GM21619 (cell line): ENCODE results near the gene TRIM44.

Experiments
- ATAC-seq: cut with Tn5 transposase; IDR thresholded peaks from one replicate; pipeline ENCODE4 v1.9.1; 2021; ENCODE audit not compliant: unreplicated experiment

TRIM44 gene, protein sequence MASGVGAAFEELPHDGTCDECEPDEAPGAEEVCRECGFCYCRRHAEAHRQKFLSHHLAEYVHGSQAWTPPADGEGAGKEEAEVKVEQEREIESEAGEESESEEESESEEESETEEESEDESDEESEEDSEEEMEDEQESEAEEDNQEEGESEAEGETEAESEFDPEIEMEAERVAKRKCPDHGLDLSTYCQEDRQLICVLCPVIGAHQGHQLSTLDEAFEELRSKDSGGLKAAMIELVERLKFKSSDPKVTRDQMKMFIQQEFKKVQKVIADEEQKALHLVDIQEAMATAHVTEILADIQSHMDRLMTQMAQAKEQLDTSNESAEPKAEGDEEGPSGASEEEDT

DNA sequence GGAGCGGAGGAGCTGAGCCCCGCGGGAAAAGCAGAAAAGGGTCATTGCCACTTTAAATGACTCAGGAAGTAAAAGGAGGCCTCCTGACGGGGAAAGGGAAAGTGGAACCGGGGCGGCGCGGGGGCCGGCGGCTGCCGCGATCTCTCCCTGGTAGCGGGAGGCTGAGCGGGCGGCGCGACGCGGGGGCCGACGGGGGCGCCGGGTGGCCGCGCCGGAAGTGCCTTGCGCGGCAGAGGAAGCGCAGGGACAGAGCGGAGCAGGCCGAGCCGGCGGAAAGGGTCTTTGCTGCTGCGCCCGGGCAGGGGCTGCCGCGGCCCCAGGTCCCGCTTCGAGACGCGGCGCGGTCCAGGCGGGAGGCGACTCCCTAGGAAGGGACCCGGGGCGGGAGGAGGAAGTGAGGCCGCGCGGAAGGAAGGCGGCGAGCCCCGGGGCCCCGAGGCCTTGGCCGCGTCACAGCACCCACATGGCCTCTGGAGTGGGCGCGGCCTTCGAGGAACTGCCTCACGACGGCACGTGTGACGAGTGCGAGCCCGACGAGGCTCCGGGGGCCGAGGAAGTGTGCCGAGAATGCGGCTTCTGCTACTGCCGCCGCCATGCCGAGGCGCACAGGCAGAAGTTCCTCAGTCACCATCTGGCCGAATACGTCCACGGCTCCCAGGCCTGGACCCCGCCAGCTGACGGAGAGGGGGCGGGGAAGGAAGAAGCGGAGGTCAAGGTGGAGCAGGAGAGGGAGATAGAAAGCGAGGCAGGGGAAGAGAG lies at the start of gene TRIM44:
Gene TRIM44 (plus strand): TSS at position 127 of the 759 bp plus-strand sequence. CDS start 337 bp downstream, at position 464.
- peak; percentile 93 for ATAC-seq

DNA sequence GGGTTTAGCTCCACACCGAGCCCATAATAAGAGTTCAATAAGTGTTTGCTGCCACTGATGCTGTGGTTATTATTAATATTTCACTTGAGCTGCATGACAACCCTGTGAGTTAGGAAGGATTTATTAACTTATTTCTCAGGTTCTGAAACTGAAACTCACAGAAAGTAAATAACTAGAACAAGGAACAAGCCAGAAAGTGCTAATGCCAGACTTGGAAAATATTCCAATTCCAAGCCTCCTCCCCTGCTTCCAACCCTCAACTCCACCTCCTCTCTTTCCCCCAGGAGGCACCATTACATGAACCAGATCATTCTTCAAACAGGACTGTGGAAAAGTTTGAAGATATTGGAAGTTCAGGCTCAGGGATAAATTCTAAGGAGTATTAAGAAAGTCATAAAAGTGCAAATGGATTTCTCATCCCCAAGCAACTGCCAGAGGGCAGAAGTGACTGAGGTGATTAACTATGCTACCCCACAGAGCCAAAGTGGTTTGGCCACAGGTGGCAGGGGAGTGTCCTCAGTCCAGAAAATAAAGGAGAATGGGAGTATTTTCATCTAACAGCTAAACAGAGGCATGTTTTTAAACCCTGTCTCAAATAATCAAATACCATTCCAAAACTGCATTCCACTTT lies 47.5 kb upstream of the TRIM44 start:
- ATAC-seq, result no peak

DNA sequence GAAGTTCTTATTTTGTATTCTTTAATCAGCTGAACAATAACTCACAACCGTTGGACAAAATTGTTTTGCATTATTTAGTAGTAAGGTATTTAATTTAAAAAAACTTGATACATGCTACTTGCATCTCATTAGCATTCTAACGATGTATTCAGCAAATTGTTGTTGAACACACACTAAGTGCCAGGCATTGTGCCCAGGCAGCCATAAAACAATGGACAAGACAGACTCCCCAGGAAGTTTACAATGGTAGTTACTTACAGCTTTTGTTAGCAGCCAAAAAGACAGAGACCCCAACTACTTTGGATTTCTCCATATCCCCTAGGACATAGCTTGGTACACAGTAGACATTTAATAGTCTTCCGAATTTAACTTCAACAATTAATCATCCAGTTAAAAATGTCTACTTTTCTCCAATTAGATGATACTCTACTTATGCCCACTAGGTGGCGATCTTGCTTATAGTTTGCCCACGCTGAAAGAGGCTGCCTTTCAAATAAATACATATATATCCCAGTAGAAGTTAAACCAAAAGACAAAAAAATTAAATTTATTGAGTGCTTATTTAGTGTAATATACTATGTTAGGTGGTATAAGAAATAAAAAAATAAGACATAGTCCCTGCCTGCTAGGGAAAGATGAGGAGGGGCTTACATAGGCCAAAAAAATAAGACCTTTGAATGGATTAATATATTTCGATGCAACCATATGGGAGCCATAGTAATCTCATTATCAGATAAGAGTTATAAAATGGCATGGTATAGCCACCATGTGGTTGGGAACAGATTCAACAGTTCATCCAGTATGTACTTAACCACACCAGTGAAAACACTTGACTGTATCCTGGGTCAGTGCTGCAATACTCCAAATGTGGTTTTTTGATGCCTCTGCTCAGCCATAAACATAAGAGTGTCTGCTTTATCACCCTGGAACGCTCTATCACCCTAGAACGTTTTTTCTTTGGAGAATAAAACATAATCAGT lies 46.4 kb upstream of the TRIM44 start:
- no peak for ATAC-seq

DNA sequence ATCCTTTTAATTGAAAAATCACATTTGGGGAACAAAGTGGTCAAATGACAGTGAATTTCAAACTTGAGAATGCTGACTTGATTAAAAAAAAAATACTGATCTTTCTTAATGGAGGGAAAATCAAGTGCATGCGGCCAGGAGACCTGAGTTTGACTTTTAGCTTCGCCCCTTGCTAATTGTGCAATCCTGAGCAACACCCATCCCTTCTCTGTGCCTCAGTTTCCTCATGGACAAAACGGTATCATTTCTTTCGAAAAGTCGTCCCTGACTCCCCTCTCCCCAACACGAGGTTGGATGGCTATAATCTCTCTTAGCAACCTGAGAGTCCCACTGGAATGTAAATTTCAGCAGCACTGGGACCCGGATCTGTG lies 45.3 kb upstream of the TRIM44 start:
- no peak for ATAC-seq

DNA sequence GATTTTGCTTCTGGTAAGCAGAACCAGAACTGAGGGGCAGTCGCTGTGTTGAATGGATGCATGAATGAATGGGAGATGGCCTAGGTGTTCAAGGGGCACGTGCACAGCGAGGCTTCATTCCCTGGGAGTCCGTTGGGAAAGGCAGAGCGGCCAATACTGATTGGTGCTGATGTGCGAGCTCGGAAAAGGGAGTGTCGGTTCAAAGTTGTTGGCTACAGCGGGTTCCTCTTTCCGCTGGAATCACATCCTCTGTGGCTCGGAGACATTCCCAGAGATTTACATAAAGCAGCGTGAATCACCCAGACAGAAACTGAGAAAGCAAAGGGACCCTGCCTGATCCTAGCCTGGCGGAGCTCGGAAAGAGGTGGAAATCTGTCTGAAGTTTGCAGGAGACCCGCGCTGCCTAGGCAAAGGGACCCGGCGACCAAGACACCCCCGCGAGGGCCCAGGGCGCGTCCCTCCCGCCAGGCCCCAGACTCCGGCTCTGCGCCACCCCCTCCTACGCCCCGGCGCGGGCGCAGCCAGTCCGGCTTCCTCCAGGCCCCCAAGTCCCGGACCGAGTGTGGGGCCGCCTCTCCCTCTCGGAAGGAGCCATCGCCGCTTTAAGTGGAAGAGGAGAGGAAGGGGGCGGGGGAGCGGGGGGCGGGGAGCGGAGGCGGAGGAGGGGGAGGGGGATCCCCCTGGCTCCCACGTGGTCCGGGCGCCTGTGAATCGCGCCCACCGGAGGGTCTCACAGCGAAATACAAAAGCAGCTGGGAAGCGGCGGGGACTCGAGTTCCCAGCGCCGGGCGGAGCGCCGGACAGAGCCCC lies 44.7 kb upstream of the TRIM44 start, which contains the start of gene FJX1:
Gene FJX1 (plus strand): TSS at position 774 of the 810 bp plus-strand sequence. CDS start 177 bp downstream, outside the sequence.
- peak; percentile 29 for ATAC-seq

DNA sequence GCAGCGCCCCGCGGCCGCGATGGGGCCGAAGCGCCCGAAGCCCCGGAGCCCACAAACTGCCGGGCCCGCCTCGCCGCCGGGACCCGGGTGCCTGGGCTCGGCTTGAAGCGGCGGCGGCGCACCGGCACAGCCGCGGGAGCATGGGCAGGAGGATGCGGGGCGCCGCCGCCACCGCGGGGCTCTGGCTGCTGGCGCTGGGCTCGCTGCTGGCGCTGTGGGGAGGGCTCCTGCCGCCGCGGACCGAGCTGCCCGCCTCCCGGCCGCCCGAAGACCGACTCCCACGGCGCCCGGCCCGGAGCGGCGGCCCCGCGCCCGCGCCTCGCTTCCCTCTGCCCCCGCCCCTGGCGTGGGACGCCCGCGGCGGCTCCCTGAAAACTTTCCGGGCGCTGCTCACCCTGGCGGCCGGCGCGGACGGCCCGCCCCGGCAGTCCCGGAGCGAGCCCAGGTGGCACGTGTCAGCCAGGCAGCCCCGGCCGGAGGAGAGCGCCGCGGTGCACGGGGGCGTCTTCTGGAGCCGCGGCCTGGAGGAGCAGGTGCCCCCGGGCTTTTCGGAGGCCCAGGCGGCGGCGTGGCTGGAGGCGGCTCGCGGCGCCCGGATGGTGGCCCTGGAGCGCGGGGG lies 44.0 kb upstream of the TRIM44 start:
- peak; percentile 42 for ATAC-seq

DNA sequence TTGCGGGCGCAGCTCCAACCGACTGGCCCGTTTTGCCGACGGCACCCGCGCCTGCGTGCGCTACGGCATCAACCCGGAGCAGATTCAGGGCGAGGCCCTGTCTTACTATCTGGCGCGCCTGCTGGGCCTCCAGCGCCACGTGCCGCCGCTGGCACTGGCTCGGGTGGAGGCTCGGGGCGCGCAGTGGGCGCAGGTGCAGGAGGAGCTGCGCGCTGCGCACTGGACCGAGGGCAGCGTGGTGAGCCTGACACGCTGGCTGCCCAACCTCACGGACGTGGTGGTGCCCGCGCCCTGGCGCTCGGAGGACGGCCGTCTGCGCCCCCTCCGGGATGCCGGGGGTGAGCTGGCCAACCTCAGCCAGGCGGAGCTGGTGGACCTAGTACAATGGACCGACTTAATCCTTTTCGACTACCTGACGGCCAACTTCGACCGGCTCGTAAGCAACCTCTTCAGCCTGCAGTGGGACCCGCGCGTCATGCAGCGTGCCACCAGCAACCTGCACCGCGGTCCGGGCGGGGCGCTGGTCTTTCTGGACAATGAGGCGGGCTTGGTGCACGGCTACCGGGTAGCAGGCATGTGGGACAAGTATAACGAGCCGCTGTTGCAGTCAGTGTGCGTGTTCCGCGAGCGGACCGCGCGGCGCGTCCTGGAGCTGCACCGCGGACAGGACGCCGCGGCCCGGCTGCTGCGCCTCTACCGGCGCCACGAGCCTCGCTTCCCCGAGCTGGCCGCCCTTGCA lies 43.3 kb upstream of the TRIM44 start:
- peak; percentile 29 for ATAC-seq

DNA sequence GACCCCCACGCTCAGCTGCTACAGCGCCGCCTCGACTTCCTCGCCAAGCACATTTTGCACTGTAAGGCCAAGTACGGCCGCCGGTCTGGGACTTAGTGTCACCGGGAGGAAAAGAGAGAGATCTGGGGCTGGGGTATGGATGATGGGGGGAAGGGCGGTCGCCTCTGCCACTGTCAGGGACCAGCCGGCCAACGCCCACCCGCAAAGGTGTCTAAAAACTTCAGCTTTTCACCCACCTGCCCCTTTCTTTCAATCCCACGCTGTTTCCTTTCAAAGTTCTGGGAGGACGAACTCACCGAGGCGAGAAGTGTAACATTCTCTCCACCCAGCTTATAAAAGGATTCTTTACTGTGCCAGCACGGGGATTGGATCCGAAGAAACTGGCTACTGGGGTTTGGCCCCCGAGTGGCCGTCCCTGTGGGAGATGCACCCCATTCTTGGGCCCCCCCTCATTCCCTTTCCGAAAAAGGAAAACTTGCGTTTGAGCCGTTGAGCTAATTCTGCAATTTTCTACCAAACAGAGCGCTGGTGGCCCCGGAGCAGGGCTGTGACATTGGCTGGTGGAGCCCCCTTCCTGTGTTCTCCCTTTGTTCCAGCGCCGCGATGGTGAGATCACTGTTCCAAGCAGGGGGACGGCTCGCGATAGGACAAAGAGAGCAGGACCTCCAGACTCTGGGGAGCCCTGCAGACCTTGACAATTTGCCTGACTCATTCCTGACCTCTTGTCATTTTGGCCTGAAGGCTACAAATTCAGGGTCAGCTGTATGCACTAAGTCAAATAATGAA lies 42.5 kb upstream of the TRIM44 start:
- no peak for ATAC-seq

DNA sequence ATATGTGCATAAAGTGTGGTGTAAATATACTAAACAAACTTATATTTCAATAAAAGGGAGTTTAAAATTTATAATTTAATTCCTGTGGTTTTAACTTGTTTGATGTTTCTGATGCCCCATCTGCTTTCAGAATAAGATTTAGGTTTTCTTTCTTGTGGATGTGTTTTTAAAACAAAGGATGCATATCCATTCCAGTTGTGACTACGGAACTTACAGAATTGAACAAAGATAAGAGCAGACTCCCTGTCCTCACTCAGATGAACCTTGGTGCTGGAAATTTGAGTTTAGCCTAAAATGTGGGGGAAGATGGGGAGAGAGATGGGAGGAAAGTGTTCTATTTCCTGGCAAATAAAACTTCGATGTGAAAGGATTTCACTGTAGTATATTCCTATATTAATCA lies 41.8 kb upstream of the TRIM44 start:
- no peak for ATAC-seq

DNA sequence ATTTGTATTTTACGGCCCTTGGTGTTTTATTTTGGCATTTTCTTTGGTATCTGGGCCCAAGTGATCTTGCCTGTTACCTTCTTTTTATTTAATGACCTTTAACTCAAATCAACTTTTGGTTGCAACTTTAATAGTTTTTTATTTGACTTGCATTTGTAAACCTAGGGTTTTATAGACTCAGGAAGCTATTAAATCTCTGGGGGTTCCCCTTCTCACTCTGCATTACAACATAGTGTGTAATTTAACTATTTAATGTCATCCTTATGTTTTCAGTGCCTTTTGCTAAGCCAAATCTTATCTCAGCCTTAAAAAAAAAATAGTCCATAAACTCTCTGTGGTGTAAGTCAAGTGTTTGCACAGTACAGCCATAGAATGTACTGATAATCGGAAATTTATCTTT lies 41.0 kb upstream of the TRIM44 start:
- no peak for ATAC-seq

DNA sequence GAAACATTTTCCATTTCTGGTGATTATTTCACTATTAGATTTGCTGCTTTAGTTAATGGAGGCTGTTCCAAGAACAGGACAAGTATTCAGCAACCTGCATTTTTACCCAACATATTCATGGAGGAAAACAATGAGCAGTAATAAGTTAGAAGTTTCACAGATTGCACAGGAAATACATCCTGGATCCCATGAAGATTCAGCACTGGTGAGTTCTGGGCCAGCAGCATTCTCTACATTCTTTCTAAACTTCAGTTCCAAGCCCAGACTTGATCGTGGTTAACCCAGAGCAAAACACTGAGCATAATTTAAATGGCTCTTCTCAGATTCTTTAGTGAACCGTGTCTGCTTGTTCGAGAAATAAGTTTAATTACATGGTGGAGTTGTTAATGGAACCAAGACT lies 40.5 kb upstream of the TRIM44 start:
- ATAC-seq, result no peak

DNA sequence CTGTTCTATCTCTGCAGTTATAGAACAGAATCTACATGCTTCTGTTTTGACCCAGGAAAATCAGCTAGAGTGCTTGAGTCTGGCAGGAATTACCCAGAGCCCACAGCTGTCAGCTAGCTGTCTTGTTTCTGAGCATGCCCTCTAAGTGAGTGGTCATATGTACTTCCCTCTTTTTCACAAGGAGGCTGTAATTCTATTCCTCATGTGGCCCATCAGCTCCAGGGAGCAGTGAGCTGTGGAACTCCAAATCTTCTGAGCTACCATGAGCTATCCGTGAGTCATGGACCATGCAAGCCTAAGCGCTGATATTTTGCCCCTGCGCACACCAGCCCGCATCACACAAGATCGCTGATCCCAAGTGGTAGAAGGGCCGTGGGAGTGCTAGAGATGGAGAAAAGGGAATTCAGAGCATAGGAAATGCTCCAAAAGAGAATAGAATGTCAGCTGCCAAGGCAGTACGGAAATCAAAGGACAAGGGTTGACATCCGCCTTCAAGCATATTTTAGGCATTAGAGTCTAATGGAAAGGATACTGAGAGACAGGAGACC lies 38.9 kb upstream of the TRIM44 start:
- no peak for ATAC-seq

DNA sequence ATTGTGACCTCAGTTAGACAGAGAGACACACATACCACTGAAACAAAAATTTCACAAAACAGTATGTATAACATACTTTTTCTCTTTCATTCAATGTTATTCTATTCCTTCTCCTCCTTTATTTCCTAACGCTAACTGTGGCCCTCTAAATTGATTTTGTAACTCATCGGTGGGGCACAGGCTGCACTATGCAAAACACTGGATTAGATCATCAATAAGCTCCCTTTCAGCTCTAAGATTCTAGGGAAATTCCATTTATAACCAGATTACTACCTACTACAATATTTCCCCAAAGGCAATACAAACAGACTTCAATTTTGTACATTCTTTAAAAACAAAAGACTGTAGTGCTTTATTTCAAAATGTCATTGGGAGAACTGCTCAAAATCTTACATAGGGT lies 38.3 kb upstream of the TRIM44 start:
- no peak for ATAC-seq

DNA sequence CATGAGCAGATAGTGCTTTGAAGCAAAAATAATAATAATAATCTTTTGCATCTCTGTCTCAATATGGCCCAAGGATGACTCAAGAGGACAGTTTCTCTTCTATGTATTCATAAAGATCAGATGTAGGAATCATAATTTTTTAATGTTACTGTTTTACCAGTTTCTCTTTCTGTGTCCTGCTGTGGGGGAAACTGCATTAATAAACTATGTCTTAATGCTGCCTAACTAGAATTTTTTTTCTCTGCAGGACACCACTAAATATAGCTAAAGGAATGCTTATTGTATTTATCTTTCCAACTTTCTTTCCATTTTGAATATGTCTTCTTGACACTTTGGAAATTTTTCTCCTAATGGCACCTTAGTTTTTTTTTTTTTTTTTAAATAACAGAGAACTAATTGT lies 37.8 kb upstream of the TRIM44 start:
- no peak for ATAC-seq

DNA sequence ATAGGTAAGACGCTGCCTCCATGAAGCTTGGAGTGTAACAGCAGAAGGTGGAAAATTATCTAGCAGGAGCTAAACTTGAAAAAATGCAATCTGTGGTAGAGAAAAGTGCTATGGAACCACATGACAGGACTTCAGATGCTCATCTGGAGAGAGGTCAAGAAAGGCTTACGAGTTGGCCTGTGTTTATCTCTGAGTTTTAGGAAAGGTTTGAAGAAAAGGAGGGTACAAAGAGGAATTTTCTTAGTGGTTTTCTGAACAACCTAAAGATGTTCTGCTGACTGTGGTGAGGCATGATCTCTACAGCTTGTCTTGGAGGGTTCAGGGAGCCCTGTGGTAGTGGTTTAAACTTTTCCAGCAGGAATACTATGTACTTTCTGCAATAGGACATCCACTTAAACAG lies 36.1 kb upstream of the TRIM44 start:
- no peak for ATAC-seq

DNA sequence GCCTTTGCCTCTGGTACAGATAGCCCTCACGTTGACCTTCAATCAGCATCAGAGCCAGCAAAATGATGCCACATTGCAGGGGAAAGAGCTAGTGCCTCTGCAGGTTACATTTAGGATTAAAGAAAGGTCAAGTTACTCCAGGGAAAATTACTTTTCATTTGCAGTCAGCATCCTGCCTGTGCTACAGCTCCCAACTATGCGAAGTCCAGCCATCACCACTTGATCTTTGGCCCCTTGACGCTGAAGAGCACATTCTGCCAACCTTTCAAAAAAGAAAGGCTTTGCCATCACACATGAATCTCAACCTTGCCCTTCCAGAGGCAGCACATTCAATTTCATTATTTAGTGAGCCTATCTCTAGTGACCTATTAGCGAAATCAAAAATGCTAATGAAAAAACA lies 33.1 kb upstream of the TRIM44 start:
- ATAC-seq, result no peak

DNA sequence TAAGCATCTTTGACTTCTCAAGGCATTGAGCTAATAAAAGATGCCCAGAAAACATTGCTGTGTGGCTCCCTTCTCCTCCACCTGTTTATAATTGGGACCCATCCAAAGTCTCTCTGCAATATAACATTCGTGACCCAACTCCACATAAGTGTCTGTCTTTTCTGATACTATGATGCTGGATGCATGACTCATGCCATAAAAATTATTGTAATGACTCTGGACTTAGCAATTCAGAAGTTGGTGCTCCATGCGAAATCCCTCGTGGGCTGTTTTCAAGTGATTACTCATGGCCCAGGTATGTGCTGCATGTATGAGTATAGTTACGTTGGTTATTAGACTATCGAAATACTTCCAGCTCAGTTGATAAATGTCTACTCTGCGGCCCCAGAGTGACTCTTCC lies 32.7 kb upstream of the TRIM44 start:
- no peak for ATAC-seq

DNA sequence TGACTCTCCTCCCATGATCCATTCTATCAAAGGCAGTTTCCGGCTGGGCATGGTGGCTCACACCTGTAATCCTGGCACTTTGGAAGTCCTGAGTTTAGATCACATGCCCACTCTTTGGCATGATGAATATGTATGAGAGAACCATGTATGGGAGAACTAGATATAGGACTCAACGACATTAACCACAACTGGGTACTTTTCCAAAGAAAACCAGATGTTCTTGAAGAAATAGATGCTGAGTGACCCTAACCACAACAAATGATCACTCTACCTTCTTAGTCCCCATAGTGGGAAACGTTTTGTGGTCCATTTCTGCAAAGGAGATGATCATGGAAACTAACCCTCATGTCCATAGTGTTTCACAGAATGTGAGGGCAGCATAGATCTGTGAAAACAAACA lies 30.7 kb upstream of the TRIM44 start:
- ATAC-seq, result no peak
